ENCODE measurements around the gene PREB. TPM values are rescaled to one million over a fixed set of nuclear protein-coding genes. Genes with fewer than 3 reads are reported as not detected.
"Not testable (repeated sequence)": the region's sequence is repeated elsewhere in the genome, so short reads cannot be mapped to it uniquely, and the experiment has no call there.

The PREB gene
- total RNA-seq, 2 experiments from 2014 or later, result 96.8 to 113 TPM

- TF ChIP-seq EZH2phosphoT487 (IDR thresholded peaks at IDR 0.05; ENCODE audit: borderline replicate concordance, low read depth, low read length), result no peak
- TF ChIP-seq CTCF (conservative IDR thresholded peaks at IDR 0.05; ENCODE audit: low read length), result no peak
- H3K4me2 ChIP-seq (ENCODE audit: low read length), result no peak overlapping the region
- DNase-seq (ENCODE audit: low spot score), result no peak
- intact Hi-C loops (cut with micrococcal nuclease; ENCODE audit: unreplicated experiment), result no loop called here
- no peaks in the 10 kb centered on the region for H3K9me2 ChIP-seq (ENCODE audit: insufficient read depth, low read length)
- no peak overlapping the region for H3K27ac ChIP-seq (ENCODE audit: low read depth, low read length, poor library complexity, severe bottlenecking)
- no peak overlapping the region for H2AFZ ChIP-seq (ENCODE audit: low read length)
- ChIA-PET POLR2A (no interaction called here), CTCF (ENCODE audit: unreplicated experiment) (no interaction called here)
- H3K4me1 ChIP-seq (ENCODE audit: insufficient read depth, low read length, poor library complexity, severe bottlenecking), result no peaks in the 10 kb centered on the region
- no peaks in the 10 kb centered on the region for H3K36me3 ChIP-seq (ENCODE audit: insufficient read depth, low read length)
- no TSS peak for BruUV-seq (replicated peaks)
- H4K20me1 ChIP-seq (ENCODE audit: insufficient read depth, low read length), result no peaks in the 10 kb centered on the region
- H3K9me3 ChIP-seq (ENCODE audit: low read length), result no peaks in the 10 kb centered on the region
- no peak overlapping the region for H3K4me3 ChIP-seq (ENCODE audit: low read depth, low read length, poor library complexity, severe bottlenecking)
- no peaks in the 10 kb centered on the region for H3K79me2 ChIP-seq (ENCODE audit: insufficient read depth, low read depth, low read length)
These were observed 12.5 kb downstream of the PREB start for GRCh38 chr2:27121906-27122305.

- H3K36me3 ChIP-seq (ENCODE audit: insufficient read depth, low read length); H4K20me1 ChIP-seq (ENCODE audit: insufficient read depth, low read length); H3K4me2 ChIP-seq (ENCODE audit: low read length); intact Hi-C loops (cut with micrococcal nuclease; ENCODE audit: unreplicated experiment); H3K4me3 ChIP-seq (ENCODE audit: low read depth, low read length, poor library complexity, severe bottlenecking); BruUV-seq (replicated peaks); H3K79me2 ChIP-seq (ENCODE audit: insufficient read depth, low read depth, low read length); H3K27ac ChIP-seq (ENCODE audit: low read depth, low read length, poor library complexity, severe bottlenecking); CTCF ChIA-PET (ENCODE audit: unreplicated experiment); H2AFZ ChIP-seq (ENCODE audit: low read length); POLR2A ChIA-PET; H3K9me3 ChIP-seq (ENCODE audit: low read length); H3K9me2 ChIP-seq (ENCODE audit: insufficient read depth, low read length); H3K4me1 ChIP-seq (ENCODE audit: insufficient read depth, low read length, poor library complexity, severe bottlenecking); DNase-seq (ENCODE audit: low spot score): not testable (repeated sequence)
These were observed 15.1 kb downstream of the PREB start for GRCh38 chr2:27119330-27119670.

- Histone ChIP-seq H4K20me1 (ENCODE audit: insufficient read depth, low read length) (no peaks in the 10 kb centered on the region), H3K79me2 (ENCODE audit: insufficient read depth, low read depth, low read length) (no peaks in the 10 kb centered on the region), H3K27ac (ENCODE audit: low read depth, low read length, poor library complexity, severe bottlenecking) (no peak within 1 kb of the TSS), H3K4me3 (ENCODE audit: low read depth, low read length, poor library complexity, severe bottlenecking) (no peak within 1 kb of the TSS), H3K9me2 (ENCODE audit: insufficient read depth, low read length) (no peaks in the 10 kb centered on the region), H3K36me3 (ENCODE audit: insufficient read depth, low read length) (no peaks in the 10 kb centered on the region), H3K4me2 (ENCODE audit: low read length) (peak within 1 kb of the TSS; percentile 15; the same call in 1 of the 2 replicates), H2AFZ (ENCODE audit: low read length) (no peak within 1 kb of the TSS), H3K9me3 (ENCODE audit: low read length) (no peaks in the 10 kb centered on the region), H3K4me1 (ENCODE audit: insufficient read depth, low read length, poor library complexity, severe bottlenecking) (no peaks in the 10 kb centered on the region)
- BruUV-seq (replicated peaks), result no TSS peak
- DNase-seq (ENCODE audit: low spot score), result no peak
- ChIA-PET CTCF (ENCODE audit: unreplicated experiment) (no interaction called here), POLR2A (no interaction called here)
- TF ChIP-seq EZH2phosphoT487 (IDR thresholded peaks at IDR 0.05; ENCODE audit: borderline replicate concordance, low read depth, low read length) (no peak), CTCF (conservative IDR thresholded peaks at IDR 0.05; ENCODE audit: low read length) (no peak)
- intact Hi-C loops (cut with micrococcal nuclease; ENCODE audit: unreplicated experiment), result no loop called here
These were observed 15.7 kb downstream of the PREB start, which contains the start of gene CGREF1 for GRCh38 chr2:27118525-27119329. Gene CGREF1 (minus strand): TSS chr2:27119128. CDS start chr2:27104366, 14,762 bp downstream.
